ENCODE results near the gene PADI1.

GRCh38 chr1:17194615-17195528 is 10.1 kb upstream of the PADI1 start:
- TF ChIP-seq CTCF (IDR thresholded peaks at IDR 0.05) (no peak), POLR2A (IDR thresholded peaks at IDR 0.05) (no peak)

All from body of pancreas (tissue), 4 donors.